Medulla oblongata (tissue), 1 donor: ENCODE data around the gene ENOX1.

ENCODE experiments used
- DNase-seq: peaks from one replicate; pipeline ENCODE4 v3.0.0-alpha.2; 2015; ENCODE audit errors: extremely low spot score

The ENOX1 gene

GRCh38 chr13:43669964-43670363 is 116.8 kb downstream of the ENOX1 start:
- no peak for DNase-seq

DNA sequence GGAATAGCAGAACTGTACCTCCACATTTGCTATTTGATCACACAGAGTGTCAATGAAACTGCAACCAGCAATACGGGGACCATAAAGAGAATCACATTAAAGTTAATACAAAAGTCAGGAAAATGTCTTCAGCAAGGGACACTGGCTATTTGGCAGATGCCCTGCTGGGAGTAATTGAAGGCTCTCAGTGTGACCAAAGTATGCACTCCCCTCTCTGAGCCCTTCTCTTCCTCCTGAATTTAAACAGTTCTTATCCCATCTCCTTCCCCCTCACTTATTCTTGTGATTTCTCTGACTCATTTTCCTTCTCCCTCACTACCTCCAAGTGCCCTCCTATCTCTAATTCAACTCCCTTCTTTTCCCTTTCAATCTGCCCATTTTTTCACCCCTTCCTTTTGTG is 117.7 kb downstream of the ENOX1 start:
- DNase-seq: no peak

DNA sequence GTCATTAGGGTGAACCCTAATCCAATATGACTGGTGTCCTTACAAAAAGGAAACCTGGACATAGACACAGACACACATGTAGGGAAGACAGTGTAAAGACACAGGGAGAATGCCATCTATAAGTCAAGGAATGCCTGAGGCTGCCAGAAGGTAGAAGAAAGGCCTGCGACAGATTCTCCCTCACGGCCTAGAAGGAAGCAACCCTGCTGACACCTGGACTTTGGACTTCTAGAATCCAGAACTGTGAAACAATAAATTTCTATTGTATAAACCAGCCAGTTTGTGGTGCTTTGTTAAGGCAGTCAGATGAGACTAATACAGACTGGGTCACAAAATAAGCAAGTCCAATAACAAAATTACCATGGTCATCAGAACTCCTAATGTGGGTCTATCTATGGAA is 120.4 kb downstream of the ENOX1 start:
- DNase-seq: no peak

GRCh38 chr13:43665388-43665787 is 121.4 kb downstream of the ENOX1 start:
- DNase-seq: no peak

GRCh38 chr13:43664700-43665191 is 122.0 kb downstream of the ENOX1 start:
- DNase-seq: no peak

DNA sequence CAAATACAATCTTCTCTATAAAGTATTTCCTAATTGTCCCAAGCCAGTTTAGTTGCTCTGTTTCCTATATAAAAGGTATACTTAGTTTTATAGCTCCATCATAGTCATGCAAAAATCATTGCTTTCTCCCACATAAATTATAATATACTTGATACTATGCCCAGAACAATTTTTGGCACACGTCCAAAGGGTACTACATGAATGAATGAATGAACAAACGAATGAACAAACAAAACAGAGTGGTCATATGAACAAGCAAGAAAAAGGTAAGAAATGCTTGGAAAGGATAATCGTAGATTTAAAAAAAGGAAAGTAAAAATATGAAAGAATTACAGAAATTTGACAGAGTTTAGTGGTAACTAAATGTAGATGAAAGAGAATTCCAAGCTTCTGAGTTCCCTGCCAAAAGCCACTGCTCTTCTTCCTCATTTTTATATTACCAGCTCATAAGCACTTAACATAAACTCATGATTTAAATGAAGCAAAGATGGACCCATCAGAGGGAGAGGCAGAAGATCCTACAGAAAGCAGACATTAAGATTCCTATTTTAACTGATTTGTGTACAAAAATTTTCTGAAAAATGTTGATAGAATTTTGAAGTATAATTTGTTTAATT is 123.2 kb downstream of the ENOX1 start:
- no peak for DNase-seq

GRCh38 chr13:43662976-43663375 is 123.8 kb downstream of the ENOX1 start:
- no peak for DNase-seq

DNA sequence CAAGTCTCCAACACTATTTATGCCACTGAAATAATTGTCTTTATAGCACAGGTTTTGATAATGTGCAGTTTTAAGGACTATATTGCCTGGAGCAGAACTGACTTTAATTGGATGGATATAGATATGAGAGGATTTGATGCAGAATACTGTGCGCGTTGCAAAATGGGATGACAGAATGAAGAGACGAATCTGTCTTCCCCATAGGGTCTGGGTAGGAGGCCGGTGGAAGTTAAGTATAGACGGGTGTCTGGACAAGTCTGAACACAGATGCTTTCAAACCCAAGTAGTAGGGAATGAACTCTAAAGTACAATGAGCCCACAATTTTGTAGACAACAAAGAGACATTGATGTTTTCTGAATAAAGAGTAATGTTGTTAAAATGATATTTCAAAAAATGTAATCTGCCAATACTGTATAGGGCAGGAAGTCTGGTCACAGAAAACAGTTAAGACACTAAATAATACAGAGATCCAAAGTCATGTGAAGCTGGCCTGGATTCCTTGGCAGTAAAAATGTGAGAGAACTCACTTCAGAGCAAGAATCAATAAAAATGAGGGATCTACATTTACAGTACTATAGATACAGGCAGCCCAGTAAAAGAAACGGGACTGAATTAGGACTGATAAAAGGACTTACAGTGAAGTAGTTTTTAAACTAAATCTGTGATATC is 125.5 kb downstream of the ENOX1 start:
- no peak for DNase-seq

DNA sequence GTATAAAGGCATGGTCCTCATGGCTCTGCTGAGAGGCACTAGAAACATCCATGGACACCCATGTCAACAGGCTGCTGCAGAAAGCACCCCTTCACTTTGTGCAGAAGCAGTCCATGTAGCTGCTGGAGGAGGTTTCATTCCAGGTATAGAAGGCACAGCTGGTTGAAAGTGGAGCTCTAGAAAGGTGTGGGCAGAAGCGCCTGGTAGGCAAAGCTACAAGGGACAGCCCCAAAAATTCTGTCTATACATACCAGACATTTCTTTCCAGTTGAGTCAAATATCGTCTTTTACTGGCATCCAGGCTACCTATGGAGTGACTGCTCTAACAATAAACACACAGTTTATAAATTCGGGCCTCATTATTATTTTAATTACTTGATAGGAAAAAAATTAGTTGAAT is 129.3 kb downstream of the ENOX1 start:
- no peak for DNase-seq

GRCh38 chr13:43653980-43654379 is 132.8 kb downstream of the ENOX1 start:
- no peak for DNase-seq

GRCh38 chr13:43653395-43653794 is 133.4 kb downstream of the ENOX1 start:
- no peak for DNase-seq

- DNase-seq: no peak
Measured at GRCh38 chr13:43652760-43653159, 134.0 kb downstream of the ENOX1 start.

DNA sequence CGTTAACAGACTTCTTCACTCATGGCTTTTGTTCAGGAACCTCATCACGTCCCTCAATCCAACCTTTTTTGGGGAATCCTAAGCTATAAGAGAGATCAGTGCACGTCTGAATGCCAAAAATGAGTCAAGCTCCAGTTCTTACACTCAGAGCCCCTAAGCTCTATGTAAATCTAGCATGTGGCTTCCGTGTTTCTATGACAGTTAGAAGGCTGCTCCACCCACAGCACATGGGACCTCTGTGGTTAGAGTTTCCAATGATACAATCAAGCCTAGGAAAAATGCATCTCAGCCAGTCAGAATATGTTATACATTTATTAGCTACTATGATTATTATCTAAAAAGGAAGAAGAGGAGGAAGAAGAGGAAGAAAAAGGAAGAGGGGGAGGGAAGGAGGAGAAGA is 135.9 kb downstream of the ENOX1 start:
- DNase-seq: no peak

GRCh38 chr13:43648733-43649132 is 138.0 kb downstream of the ENOX1 start:
- no peak for DNase-seq

DNA sequence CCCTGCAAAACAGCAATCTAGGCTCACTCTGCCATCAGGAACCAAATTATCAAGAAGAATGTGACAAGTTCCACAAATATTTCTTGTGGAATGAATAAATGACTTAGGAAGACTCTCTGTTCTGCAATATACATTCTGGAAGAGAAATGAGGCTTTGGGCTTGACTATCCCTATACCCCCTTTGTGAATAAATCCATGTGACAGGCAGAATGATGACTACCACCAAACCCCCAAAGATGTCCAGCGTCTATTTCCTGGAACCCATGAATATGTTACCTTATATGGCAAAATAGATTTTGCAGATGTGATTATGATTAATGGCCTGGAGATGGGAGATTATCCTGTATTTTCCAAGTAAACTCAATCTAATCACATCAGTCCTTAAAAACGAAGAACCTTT is 139.3 kb downstream of the ENOX1 start:
- DNase-seq: no peak

- no peak for DNase-seq
Measured at GRCh38 chr13:43640476-43640875, 146.3 kb downstream of the ENOX1 start.

DNA sequence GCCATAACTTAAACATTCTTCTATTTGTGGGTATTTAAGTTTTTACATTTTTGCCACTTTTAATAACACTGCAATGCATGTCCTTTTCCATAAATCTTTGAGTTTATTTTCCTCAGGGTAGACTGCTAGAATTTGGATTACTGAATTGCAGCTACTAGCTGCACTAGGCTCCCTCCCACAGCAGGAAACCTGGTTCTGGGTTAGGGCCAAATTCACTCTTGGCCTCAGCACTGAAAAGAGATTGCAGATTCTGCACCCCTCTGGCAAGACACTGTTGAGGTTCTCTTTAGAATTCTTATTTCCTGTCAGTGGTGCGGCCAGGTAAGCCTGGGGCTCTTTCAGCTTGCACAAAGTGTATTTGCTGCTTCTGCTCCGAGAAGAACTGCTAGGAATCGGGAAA is 155.7 kb downstream of the ENOX1 start:
- DNase-seq: no peak

- no peak for DNase-seq
Measured at GRCh38 chr13:43629691-43630480, 156.9 kb downstream of the ENOX1 start.

- DNase-seq: no peak
Measured at GRCh38 chr13:43626994-43627393, 159.8 kb downstream of the ENOX1 start.

GRCh38 chr13:43614063-43614462 is 172.7 kb downstream of the ENOX1 start:
- no peak for DNase-seq

DNA sequence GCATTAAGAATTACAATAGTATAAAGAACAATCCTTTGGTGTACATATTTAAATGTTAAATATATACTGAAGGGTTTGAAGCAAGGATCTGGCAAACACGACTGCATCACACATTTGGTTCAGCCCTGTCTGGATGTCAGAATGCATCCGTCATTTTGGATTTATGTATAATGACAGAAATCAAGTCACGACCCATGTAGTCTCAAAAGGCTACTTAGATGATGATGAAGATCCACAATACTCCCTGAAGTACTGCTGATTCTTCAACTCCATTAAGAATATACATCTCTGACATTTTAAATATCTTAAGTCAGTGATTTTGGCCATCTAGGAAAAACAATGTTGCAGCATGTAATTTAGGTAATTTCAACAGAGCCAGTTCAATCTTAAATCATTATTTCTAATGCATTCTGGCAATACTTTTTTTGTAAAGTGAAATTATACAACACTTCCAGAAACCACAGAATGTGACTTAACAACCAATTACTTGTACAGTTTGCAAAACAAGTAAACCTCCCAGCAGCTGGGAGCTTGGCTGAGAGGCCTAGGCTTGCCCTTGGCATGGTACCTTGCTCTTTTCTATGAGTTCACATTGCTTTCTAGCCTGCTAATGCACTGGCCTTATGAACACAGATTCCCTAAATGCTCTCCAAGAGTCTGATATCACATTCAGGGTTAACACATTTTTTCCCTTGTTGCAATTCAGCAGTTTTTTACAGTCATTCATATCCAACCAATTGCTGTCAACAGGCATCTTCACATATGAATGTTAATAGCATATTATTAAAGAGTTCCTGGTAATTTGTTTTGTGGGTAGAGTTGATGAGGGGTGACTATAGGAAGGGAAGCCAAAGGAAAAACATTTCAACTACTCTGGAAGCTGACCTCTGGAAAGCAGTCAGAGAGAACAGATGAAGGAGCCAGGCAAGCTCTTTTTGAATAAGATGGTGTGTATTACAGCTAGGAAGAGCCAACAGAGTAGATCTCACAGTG is 175.2 kb downstream of the ENOX1 start:
- peak; percentile 22 for DNase-seq
